H1 (cell line): ENCODE results near the gene FTCDNL1. TPM values are rescaled to one million over a fixed set of nuclear protein-coding genes. Genes with fewer than 3 reads are reported as not detected.

Source experiments
- CTCF ChIA-PET: fragments of 300-600 bp; sonication (Branson Sonifier 250); formaldehyde crosslinking; loops from one replicate; lab custom pipeline; 2021; ENCODE audit not compliant: partially characterized antibody; lab: Charles Lee
- POLR2A ChIA-PET: fragments of 300-600 bp; sonication (Branson Sonifier 250); formaldehyde crosslinking; loops from one replicate; lab custom pipeline; 2021; ENCODE audit warnings: inconsistent platforms; ENCODE audit not compliant: partially characterized antibody; lab: Charles Lee
- DNase-seq, 2 experiments: peaks; one replicate each; pipeline versions ENCODE4 v3.0.0 to v3.0.0-alpha.2; 2010 to 2022; ENCODE audit warnings: low spot score in 2 of 2, low read depth in 1 of 2, mixed read lengths in 1 of 2
- FAIRE-seq: peaks from 2 replicates; lab custom pipeline; 2011; peaks lifted over from hg19 to GRCh38; lab: Jason Lieb, UNC
- H2AFZ ChIP-seq: 2 replicates; pipeline ENCODE4 v1.8.1; 2012; ENCODE audit warnings: low read length, inconsistent platforms
- H2AK5ac ChIP-seq: 2 replicates; pipeline ENCODE4 v1.6.1; 2013; ENCODE audit warnings: low read depth, low read length
- H2BK120ac ChIP-seq: replicated peaks from 2 replicates; pipeline ENCODE3; 2013; ENCODE audit warnings: low read depth, low read length, inconsistent platforms
- H2BK12ac ChIP-seq: 2 replicates; pipeline ENCODE4 v1.6.1; 2013; ENCODE audit warnings: low read depth, low read length
- H2BK15ac ChIP-seq: 2 replicates; pipeline ENCODE4 v1.6.1; 2013; ENCODE audit warnings: low read length
- H2BK20ac ChIP-seq: 2 replicates; pipeline ENCODE4 v1.6.1; 2013; ENCODE audit warnings: low read length
- H2BK5ac ChIP-seq: 2 replicates; pipeline ENCODE4 v1.6.1; 2013; ENCODE audit warnings: low read depth, low read length
- H3K14ac ChIP-seq: 2 replicates; pipeline ENCODE4 v1.6.1; 2013; ENCODE audit warnings: inconsistent platforms; ENCODE audit not compliant: insufficient read length
- H3K18ac ChIP-seq: 2 replicates; pipeline ENCODE4 v1.6.1; 2013; ENCODE audit warnings: low read length; ENCODE audit errors: extremely low read depth
- H3K23ac ChIP-seq: 2 replicates; pipeline ENCODE4 v1.6.1; 2013; ENCODE audit warnings: inconsistent platforms; ENCODE audit not compliant: insufficient read length
- H3K23me2 ChIP-seq: 2 replicates; pipeline ENCODE4 v1.6.1; 2013; ENCODE audit warnings: low read depth, low read length
- H3K27ac ChIP-seq: 2 replicates; pipeline ENCODE4 v1.6.1; 2011; ENCODE audit warnings: low read depth, low read length, inconsistent platforms
- H3K27me3 ChIP-seq, 4 experiments: replicated peaks in 1 of 4; 1 replicate in 1 of 4; 2 replicates in 3 of 4; pipeline versions ENCODE4 v1.6.1 to v1.8.1; 2011 to 2013; ENCODE audit warnings: low read length in 3 of 4, mild to moderate bottlenecking in 3 of 4, inconsistent platforms in 2 of 4, mixed read lengths in 2 of 4, moderate library complexity in 1 of 4; ENCODE audit not compliant: control insufficient read depth in 3 of 4, insufficient read depth in 3 of 4; ENCODE audit errors: extremely low read depth in 1 of 4
- H3K36me3 ChIP-seq, 4 experiments: 2 replicates each; pipeline versions ENCODE4 v1.6.1 to v1.8.1; 2011 to 2013; ENCODE audit warnings: mild to moderate bottlenecking in 4 of 4, low read length in 3 of 4, moderate library complexity in 2 of 4, control low read depth in 1 of 4, inconsistent platforms in 1 of 4; ENCODE audit not compliant: insufficient read depth in 4 of 4, control insufficient read depth in 2 of 4
- H3K4ac ChIP-seq: replicated peaks from 2 replicates; pipeline ENCODE3; 2013; ENCODE audit warnings: low read length, low read depth, mixed read lengths, inconsistent platforms; ENCODE audit not compliant: insufficient read length
- H3K4me1 ChIP-seq, 4 experiments: replicated peaks in 1 of 4; 1 replicate in 1 of 4; 2 replicates in 3 of 4; pipeline versions ENCODE4 v1.6.1 to v1.8.1; 2011 to 2013; ENCODE audit warnings: low read length in 3 of 4, inconsistent platforms in 2 of 4, mixed read lengths in 1 of 4; ENCODE audit not compliant: insufficient read depth in 4 of 4, control insufficient read depth in 3 of 4
- H3K4me2 ChIP-seq, 2 experiments: 2 replicates each; pipeline versions ENCODE4 v1.6.1 to v1.8.1; 2011 to 2013; ENCODE audit warnings: low read depth in 2 of 2, low read length in 2 of 2, control low read depth in 1 of 2, inconsistent platforms in 1 of 2, mild to moderate bottlenecking in 1 of 2; ENCODE audit not compliant: insufficient read depth in 1 of 2
- H3K4me3 ChIP-seq, 4 experiments: fragments of 200-600, 300-600 bp in 1 of 4; sonication (generic), shearing (Covaris generic), sonication (Bioruptor Twin) in 1 of 4; 2 replicates each; pipeline versions ENCODE4 v1.5.1 to v1.8.1; 2011 to 2016; ENCODE audit warnings: low read length in 4 of 4, low read depth in 3 of 4, control low read depth in 2 of 4, inconsistent platforms in 2 of 4, mild to moderate bottlenecking in 2 of 4, mixed read lengths in 1 of 4, moderate library complexity in 1 of 4; ENCODE audit not compliant: insufficient read depth in 2 of 4; ENCODE audit errors: extremely low read depth in 1 of 4
- H3K56ac ChIP-seq: replicated peaks from 2 replicates; pipeline ENCODE3; 2013; ENCODE audit warnings: low read depth, mild to moderate bottlenecking, mixed read lengths, low read length, inconsistent platforms; ENCODE audit not compliant: insufficient read length
- H3K79me1 ChIP-seq: 2 replicates; pipeline ENCODE4 v1.6.1; 2013; ENCODE audit warnings: low read depth, low read length, control low read depth
- H3K79me2 ChIP-seq, 2 experiments: 2 replicates each; pipeline versions ENCODE4 v1.6.1 to v1.8.1; 2012 to 2013; ENCODE audit warnings: low read length in 2 of 2, mild to moderate bottlenecking in 2 of 2, inconsistent platforms in 1 of 2; ENCODE audit not compliant: insufficient read depth in 2 of 2, control insufficient read depth in 1 of 2
- H3K9ac ChIP-seq, 4 experiments: replicated peaks in 1 of 4; 1 replicate in 1 of 4; 2 replicates in 3 of 4; pipeline versions ENCODE4 v1.6.1 to v1.8.1; 2011 to 2013; ENCODE audit warnings: low read depth in 3 of 4, low read length in 3 of 4, control low read depth in 2 of 4, mild to moderate bottlenecking in 2 of 4, moderate library complexity in 2 of 4, inconsistent platforms in 1 of 4; ENCODE audit errors: extremely low read depth in 1 of 4
- H3K9me3 ChIP-seq, 2 experiments: 2 replicates each; pipeline versions ENCODE4 v1.6.1 to v1.8.1; 2012 to 2013; ENCODE audit warnings: mild to moderate bottlenecking in 2 of 2, moderate library complexity in 2 of 2, control low read depth in 1 of 2, inconsistent platforms in 1 of 2, low read depth in 1 of 2, low read length in 1 of 2, mixed read lengths in 1 of 2; ENCODE audit not compliant: insufficient read depth in 2 of 2
- H4K20me1 ChIP-seq, 2 experiments: replicated peaks in 1 of 2; 2 replicates each; pipeline versions ENCODE3 to v1.8.1; 2011 to 2013; ENCODE audit warnings: inconsistent platforms in 2 of 2, low read length in 2 of 2, mild to moderate bottlenecking in 1 of 2; ENCODE audit not compliant: insufficient read depth in 2 of 2, control insufficient read depth in 1 of 2
- H4K5ac ChIP-seq: 2 replicates; pipeline ENCODE4 v1.6.1; 2013; ENCODE audit warnings: low read length, low read depth, mixed read lengths, inconsistent platforms; ENCODE audit not compliant: insufficient read length
- H4K8ac ChIP-seq: 2 replicates; pipeline ENCODE4 v1.8.0; 2013; ENCODE audit warnings: mild to moderate bottlenecking, moderate library complexity, low read length, inconsistent platforms; ENCODE audit not compliant: insufficient read depth; ENCODE audit errors: extremely low read depth
- H4K91ac ChIP-seq: replicated peaks from 2 replicates; pipeline ENCODE3; 2013; ENCODE audit warnings: low read length, mixed read lengths, inconsistent platforms; ENCODE audit not compliant: insufficient read length
- RAD21 ChIP-seq, 2 experiments: IDR thresholded peaks in 1 of 2; conservative IDR thresholded peaks in 1 of 2; 2 replicates each; pipeline ENCODE4 v1.6.1; 2011; ENCODE audit warnings: low read depth in 2 of 2, low read length in 2 of 2, improper control_type of control experiment in 1 of 2, inconsistent platforms in 1 of 2, mild to moderate bottlenecking in 1 of 2, moderate library complexity in 1 of 2
- SIN3A ChIP-seq, 2 experiments: IDR thresholded peaks in 1 of 2; conservative IDR thresholded peaks in 1 of 2; 2 replicates each; pipeline ENCODE4 v1.6.1; 2011 to 2012; ENCODE audit warnings: low read length in 2 of 2, improper control_type of control experiment in 1 of 2, low read depth in 1 of 2, mild to moderate bottlenecking in 1 of 2
- polyA plus RNA-seq, 7 experiments: library from polyadenylated mRNA; depleted of rRNA in 3 of 7; stranded (reverse) in 5 of 7; unstranded in 2 of 7; fragments of >200 nt in 5 of 7; fragments of 200-250 nt in 2 of 7; gene quantifications; 1 replicate in 5 of 7; 2 replicates in 1 of 7; 4 replicates in 1 of 7; pipeline versions ENCODE4 v1.2.1 to v1.2.3, GENCODE V29; 2011 to 2013; ENCODE audit warnings: missing spikeins in 2 of 7, mixed read lengths in 2 of 7
- total RNA-seq: library from RNA; stranded (reverse); fragmentation: NEBNext Ultra II Directional; extraction: Animal tissue kit (Norgen Biotek cat#: 25700); gene quantifications from 2 replicates; pipeline ENCODE4 v1.2.1, GENCODE V29; 2021

The FTCDNL1 gene
- total and polyA plus RNA-seq, 2 of the 8 experiments (the other 6 are each of a cell fraction or from before 2014, with no cell fraction given) = 0.41 to 0.97 TPM

DNA sequence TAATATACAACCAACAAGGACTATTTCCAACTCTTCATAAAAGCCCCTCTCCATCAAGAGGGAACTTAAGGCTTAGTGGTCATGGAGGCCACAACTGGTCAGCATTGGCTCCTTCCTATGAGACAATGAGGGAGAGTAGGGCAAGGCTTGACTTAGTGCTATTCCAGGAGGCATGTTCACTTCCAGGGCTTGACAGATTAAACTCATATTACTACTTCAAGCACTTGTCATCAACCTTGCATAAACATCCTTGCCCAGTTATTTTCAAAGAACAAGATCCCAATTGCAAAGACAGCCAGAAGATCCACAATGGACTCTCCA is 133.4 kb downstream of the FTCDNL1 start:
- no peak for TF ChIP-seq SIN3A (conservative IDR thresholded peaks at IDR 0.05 in 1 of 2, IDR thresholded peaks at IDR 0.05 in 1 of 2; ENCODE audit: low read depth in 1 of 2, low read length in 2 of 2)
- no peak for TF ChIP-seq RAD21 (IDR thresholded peaks at IDR 0.05 in 1 of 2, conservative IDR thresholded peaks at IDR 0.05 in 1 of 2; ENCODE audit: low read depth in 2 of 2, low read length in 2 of 2)
- Histone ChIP-seq H4K91ac (no peak overlapping the region), H3K14ac (no peak overlapping the region), H2BK15ac (no peak overlapping the region), H3K79me1 (no peaks in the 10 kb centered on the region), H3K4me1 (no peaks in the 10 kb centered on the region), H2BK20ac (no peak overlapping the region), H2AK5ac (no peak overlapping the region), H4K20me1 (no peaks in the 10 kb centered on the region), H2AFZ (no peak overlapping the region), H2BK12ac (no peak overlapping the region), H3K23ac (no peak overlapping the region), H3K79me2 (no peaks in the 10 kb centered on the region), H3K36me3 (no peaks in the 10 kb centered on the region), H3K9me3 (no peaks in the 10 kb centered on the region), H3K4me3 (no peak overlapping the region), H2BK120ac (no peak overlapping the region), H3K18ac (no peak overlapping the region), H3K4me2 (no peak overlapping the region), H3K27ac (no peak overlapping the region), H3K27me3 (no peaks in the 10 kb centered on the region), H3K9ac (no peak overlapping the region), H2BK5ac (no peak overlapping the region), H3K56ac (no peak overlapping the region), H3K4ac (no peak overlapping the region), H4K8ac (no peak overlapping the region), H3K23me2 (no peaks in the 10 kb centered on the region), H4K5ac (no peak overlapping the region)
- FAIRE-seq = no peak
- DNase-seq = no peak
- ChIA-PET CTCF (interaction anchor here (2.5 to 3.6 kb wide), 2 partner anchors 13 to 22 kb away, joined by 8 to 13 read pairs; no protein-coding TSS in a partner anchor), POLR2A (no interaction called here)
